GM12891 (cell line): Measurements from ENCODE around the gene CRADD.

Experiments used
- PAX5 ChIP-seq: IDR thresholded peaks from 2 replicates; pipeline ENCODE4 v1.6.1; 2011; ENCODE audit warnings: low read length, moderate library complexity, mild to moderate bottlenecking; ENCODE audit not compliant: insufficient read depth, severe bottlenecking
- POLR2A ChIP-seq: IDR thresholded peaks from 2 replicates; pipeline ENCODE4 v1.6.1; 2011; ENCODE audit warnings: low read depth, low read length, control low read depth
- POLR2AphosphoS5 ChIP-seq: IDR thresholded peaks from 2 replicates; pipeline ENCODE4 v1.6.1; 2011; ENCODE audit warnings: low read depth, low read length, control low read depth
- TAF1 ChIP-seq: IDR thresholded peaks from 2 replicates; pipeline ENCODE4 v1.6.1; 2011; ENCODE audit warnings: low read depth, low read length, control low read depth

DNA sequence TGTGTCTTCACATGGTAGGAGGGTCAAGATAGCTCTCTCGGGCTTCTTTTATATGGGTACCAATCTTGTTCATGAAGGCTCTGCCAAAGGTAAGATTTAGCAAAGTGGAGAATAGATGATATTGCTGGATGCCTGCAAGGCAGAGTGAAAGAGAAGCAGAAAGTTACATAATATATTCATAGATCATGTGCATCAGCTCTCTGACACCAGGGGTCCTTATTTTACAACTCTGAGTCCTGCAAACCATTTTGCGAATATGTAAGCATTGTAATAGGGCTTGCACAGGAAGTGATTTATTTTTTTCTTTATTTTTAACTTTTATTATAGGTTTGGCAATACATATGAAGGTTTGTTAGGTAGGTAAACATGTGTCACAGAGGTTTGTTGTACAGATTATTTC lies 31.8 kb downstream of the CRADD start:
- no peak for TF ChIP-seq POLR2A
- no peak for TF ChIP-seq POLR2AphosphoS5
- no peak for TF ChIP-seq TAF1
- no peak for TF ChIP-seq PAX5
